ENCODE measurements around the gene ZNF280A.
"Not testable (repeated sequence)": the region's sequence is repeated elsewhere in the genome, so short reads cannot be mapped to it uniquely, and the experiment has no call there.

Gene ZNF280A

GRCh38 chr22:22471104-22471503 lies 49.0 kb downstream of the ZNF280A start:
- not testable (repeated sequence) for DNase-seq (ENCODE audit: low read depth in 2 of 3, low spot score in 1 of 3)

DNA sequence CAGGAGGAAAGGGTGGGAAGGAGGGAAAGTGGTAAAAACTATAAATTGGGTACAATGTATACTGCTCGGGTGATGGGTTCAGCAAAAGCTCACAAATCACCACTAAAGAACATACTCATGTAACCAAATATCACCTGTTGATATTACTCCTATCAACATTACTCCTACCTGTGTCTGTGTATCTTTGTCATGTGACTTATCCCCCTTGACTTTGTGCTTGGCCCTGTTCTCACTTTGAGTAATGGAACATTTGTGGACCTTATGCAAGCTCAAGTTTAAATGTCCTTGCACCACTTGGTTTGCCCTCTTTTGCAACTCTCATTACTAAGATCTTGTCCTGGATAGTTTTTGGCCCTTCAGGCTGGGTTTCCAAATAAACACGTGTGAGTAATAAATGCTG lies 50.5 kb downstream of the ZNF280A start:
- DNase-seq (ENCODE audit: low read depth in 2 of 3, low spot score in 1 of 3) = no peak

DNA sequence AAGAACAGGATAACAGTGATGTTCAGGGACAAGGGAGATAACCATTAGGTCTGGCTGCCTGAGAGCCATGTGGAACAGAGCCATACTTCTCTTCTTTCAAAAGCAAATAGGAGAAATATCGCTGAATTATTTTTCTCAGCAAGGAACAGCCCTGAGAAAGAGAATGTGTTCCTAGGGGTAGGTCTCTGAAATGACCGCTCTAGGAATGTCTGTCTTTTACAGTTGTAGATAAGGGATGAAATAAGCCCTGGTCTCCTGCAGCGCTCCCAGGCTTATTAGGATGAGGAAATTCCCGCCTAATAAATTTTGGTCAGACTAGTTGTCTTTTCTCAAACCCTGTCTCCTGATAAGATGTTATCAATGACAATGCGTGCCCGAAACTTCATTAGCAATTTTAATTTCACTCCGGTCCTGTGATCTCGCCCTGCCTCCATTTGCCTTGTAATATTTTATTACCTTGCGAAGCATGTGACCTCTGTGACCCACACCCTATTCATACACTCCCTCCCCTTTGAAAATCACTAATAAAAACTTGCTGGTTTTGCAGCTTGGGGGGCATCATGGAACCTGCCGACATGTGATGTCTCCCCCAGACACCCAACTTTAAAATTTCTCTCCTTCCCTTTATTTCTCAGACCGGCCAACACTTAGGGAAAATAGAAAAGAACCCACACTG lies 51.1 kb downstream of the ZNF280A start:
- not testable (repeated sequence) for DNase-seq (ENCODE audit: low read depth in 2 of 3, low spot score in 1 of 3)

- DNase-seq (ENCODE audit: low read depth in 2 of 3, low spot score in 1 of 3) = no peak
Observed at GRCh38 chr22:22467112-22467511, 53.0 kb downstream of the ZNF280A start.

DNA sequence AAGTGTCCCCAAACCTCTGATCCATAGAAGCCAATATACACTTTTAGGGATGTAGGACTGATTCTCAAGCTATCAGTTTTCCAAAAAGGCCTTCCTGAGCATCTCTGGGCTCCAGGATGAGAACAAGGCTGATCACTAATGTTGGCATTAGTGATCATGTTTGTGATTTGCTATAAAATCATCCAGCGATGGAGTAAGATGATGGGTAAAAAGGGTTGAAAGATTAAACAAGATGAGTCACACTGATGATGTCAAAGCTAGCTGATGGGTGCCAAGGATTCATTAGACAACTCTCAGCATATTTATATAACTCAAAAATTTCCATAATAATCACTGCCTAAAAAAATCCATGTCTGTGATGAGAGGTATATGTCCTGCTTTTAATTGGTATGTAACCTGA lies 54.3 kb downstream of the ZNF280A start:
- DNase-seq (ENCODE audit: low read depth in 2 of 3, low spot score in 1 of 3) = no peak

DNA sequence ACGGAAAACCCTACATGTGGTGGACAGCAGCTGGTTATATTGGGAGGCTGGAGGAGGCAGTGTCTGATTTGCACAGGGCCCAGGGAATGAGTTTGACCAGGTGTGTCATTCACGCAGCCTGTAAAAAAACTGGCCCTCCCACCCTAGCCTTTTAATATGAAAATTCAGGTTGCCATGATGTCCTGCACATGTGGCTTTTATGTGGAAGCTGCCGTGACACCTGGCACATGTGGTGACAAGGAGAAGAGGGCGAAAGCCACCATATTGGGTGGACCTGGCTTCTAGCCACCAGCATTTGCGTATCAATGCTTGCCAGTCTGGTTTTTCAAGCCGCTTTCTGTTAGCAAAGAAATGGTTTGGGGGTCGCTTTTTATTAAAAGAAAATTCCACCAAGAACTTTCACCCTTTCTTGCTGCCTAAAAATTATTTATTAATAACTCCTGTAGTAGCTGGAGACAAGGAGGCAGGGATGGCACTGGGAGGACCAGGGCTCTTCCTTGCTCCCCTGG lies 54.9 kb downstream of the ZNF280A start:
- DNase-seq (ENCODE audit: low read depth in 2 of 3, low spot score in 1 of 3) = no peak

DNA sequence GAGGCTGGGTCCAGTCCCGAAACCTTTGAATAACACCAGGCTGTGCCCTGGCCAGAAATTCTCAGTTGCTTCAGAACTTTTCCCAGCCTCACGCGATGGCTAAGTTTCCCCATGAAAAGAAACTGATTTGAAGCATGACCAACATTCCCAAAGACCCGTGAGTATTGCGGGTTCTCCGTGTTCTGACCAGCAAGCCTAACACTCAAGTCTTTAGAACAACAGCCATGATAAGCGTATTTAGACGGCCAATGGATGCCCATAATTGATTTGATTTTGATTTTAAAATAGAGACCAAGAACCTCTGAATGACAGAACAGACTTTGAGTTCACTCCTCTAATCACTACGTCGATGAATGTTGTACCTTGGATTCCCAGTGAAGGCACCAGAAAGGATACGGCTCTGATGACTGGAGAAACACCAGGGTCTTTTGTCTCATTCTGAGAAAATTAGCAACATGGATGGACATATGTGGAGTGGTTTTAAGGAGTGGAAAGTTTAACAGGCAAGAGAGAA lies 55.5 kb downstream of the ZNF280A start:
- DNase-seq (ENCODE audit: low read depth in 2 of 3, low spot score in 1 of 3) = no peak

- peak; percentile 6 to 68 (median 26) for DNase-seq (ENCODE audit: low read depth in 2 of 3, low spot score in 1 of 3)
Observed at GRCh38 chr22:22463855-22464540, 56.1 kb downstream of the ZNF280A start.

Measured in stimulated activated CD4-positive, alpha-beta T cell treated with anti-CD3 and anti-CD28 coated beads, Interleukin-12 subunit alpha, Interleukin-12 subunit beta, amount 100 ng/mL, for 48 hours (primary cell).